Left colon (tissue), 2 donors: Measurements from ENCODE around the gene ACER1. TPM values are rescaled to one million over a fixed set of nuclear protein-coding genes. Genes with fewer than 3 reads are reported as not detected.

ENCODE experiments used
- ATAC-seq: fragments of 200-7000 bp; cut with Tn5 transposase; one replicate; pipeline ENCODE4 v1.9.1; 2020; ENCODE audit warnings: mild to moderate bottlenecking, moderate library complexity
- DNase-seq, 2 donors: peaks; one replicate each; pipeline ENCODE4 v3.0.0-alpha.2; 2020
- intact Hi-C, 2 donors: fragments of 100-400 bp; cut with DNase I in 1 of 2; cut with micrococcal nuclease in 1 of 2; formaldehyde crosslinking; loops; one replicate each; pipeline versions ENCODE4 v1.11.2 to v1.14.0; 2022; cut with DNase I, micrococcal nuclease
- total RNA-seq, 2 donors: library from RNA; stranded (reverse); fragmentation: NEBNext Ultra II Directional; extraction: Animal tissue kit (Norgen Biotek cat#: 25700); gene quantifications; one replicate each; pipeline ENCODE4 v1.2.1, GENCODE V29; 2021
- donor health status: DM: no; HTN: no; CAD: no.
- donor health status: DM: yes; HTN: yes; CAD: no.

ACER1 gene
- total RNA-seq, 2 donors from 2014 or later = not detected

DNA sequence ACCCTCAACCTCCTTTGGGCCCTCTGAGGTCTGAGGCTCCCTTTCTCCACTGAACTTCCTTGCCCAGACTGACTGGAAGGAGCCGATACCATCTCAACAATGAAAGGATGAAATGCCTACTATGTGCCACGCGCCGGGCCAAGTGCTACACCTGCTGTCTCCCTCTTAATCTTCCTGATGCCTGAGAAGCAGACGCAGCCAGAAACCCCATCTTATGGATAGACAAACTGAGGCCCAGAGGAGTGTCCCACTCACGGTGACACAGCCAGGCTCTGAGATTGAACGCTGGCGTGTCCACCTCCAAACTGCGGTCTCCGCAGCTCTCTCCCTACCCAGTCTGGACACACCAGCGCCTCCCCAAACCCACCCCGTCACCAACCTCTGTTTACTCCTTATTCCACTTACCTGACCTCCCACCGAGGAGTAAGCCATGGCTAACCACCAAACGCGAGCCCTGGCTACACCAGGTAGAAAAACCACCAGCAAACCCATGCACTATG is 74.5 kb downstream of the ACER1 start:
- intact Hi-C loops = no loop called here
- ATAC-seq (no peak), DNase-seq (no peak)

Other genes with a start within 250 kb of the ACER1 start
- gene RFX2, start 223.1 kb downstream of the ACER1 start, total RNA-seq = 1 to 10 TPM; 6.6 to 8.5 TPM
- gene ACSBG2, start 197.9 kb downstream of the ACER1 start, total RNA-seq = not detected
- gene MLLT1, start 53.6 kb downstream of the ACER1 start, total RNA-seq = 10 to 100 TPM; 28.3 to 37.2 TPM
- 10 to 100 TPM; 65.1 to 71.1 TPM for gene CLPP, start 27.9 kb upstream of the ACER1 start, total RNA-seq
- 100 to 1,000 TPM; 134 to 154 TPM for gene ALKBH7, start 39.2 kb upstream of the ACER1 start, total RNA-seq
- gene PSPN, start 42.3 kb upstream of the ACER1 start, total RNA-seq = 1 to 10 TPM; 2.5 to 3.8 TPM
- gene GTF2F1, start 59.6 kb upstream of the ACER1 start, total RNA-seq = 10 to 100 TPM; 52.7 to 58.9 TPM
- gene KHSRP, start 91.2 kb upstream of the ACER1 start, total RNA-seq = 100 to 1,000 TPM; 191 to 214 TPM
- gene SLC25A41, start 100.2 kb upstream of the ACER1 start, total RNA-seq = under 1 TPM; 0.47 to 0.85 TPM
- 100 to 1,000 TPM; 126 to 163 TPM for gene SLC25A23, start 126.2 kb upstream of the ACER1 start, total RNA-seq
- gene CRB3, start 130.7 kb upstream of the ACER1 start, total RNA-seq = 100 to 1,000 TPM; 106 to 148 TPM
- 1 to 10 TPM; 2.8 TPM for gene DENND1C, start 148.2 kb upstream of the ACER1 start, total RNA-seq
- gene TUBB4A, start 168.7 kb upstream of the ACER1 start, total RNA-seq = 1 to 10 TPM; 1.1 to 1.7 TPM
- gene TNFSF9, start 197.4 kb upstream of the ACER1 start, total RNA-seq = 1 to 10 TPM; 1.6 to 2.7 TPM